Measurements from ENCODE around the gene ENTPD5. TPM values are rescaled to one million over a fixed set of nuclear protein-coding genes. Genes with fewer than 3 reads are reported as not detected.

ENTPD5 gene
- total RNA-seq, 2 donors from 2014 or later, result 130 to 153 TPM

DNA sequence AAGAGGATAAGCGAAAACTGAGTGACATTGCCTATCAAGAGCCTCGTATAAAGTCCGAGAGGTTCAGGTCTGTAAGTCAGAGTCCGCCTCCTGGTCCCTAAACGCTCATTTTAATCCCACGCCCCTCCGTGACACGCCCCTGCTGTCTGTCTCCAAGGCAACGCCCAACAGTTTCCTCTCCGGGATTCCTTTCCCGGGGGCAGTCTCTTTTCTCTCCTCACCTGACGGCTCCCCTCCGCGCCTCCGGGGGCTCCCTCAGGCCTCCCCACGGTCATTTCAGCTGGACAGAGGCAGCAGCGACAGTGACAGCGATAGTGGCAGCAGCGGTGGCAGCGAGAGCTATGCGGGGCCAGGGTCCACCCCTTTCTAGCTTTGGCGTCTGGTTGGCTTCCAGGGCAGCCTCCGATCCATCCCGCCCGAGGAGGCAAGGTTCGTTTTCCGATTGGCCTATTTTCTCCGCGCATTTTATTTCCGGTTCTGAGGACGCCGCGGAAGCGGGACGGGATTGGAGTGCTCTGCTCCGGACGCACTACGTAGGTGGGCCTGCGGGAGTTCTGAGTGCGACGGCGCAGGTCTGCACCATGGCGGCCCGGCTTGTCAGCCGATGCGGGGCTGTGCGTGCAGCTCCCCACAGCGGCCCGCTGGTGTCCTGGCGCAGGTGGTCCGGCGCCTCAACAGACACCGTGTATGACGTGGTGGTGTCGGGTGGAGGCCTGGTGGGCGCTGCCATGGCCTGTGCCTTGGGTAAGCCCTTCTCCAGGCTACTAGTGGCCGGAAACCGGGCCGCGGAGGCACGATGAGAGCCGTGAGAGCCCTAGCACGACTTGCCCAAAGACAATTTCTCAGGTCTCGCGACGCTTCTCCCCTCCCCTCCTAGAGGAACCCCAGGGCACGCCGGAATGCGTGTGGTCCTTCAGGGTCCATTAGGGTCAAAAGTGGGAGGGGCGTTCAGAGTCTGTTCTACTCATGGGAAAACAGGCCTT is 69.0 kb downstream of the ENTPD5 start, which contains the start of the genes COQ6 and FAM161B:
COQ6 (plus strand) TSS at position 551 of the 983 bp plus-strand sequence; CDS start at position 582, 31 bp downstream.
FAM161B (minus strand) TSS at position 343 of the 983 bp plus-strand sequence; CDS start at position 275, 68 bp downstream.
- peak; percentile 96 for DNase-seq
- peak within 1 kb of the TSS; percentile 89 for H3K4me3 ChIP-seq
- peak within 1 kb of the TSS; percentile 92 for H3K9ac ChIP-seq (ENCODE audit: low read depth in 2 of 2, low read length in 2 of 2)
- H3K9me3 ChIP-seq, result no peaks in the 10 kb centered on the region
- no peaks in the 10 kb centered on the region for H3K27me3 ChIP-seq
- peaks cover 5% of the 10 kb centered on the region for H3K4me1 ChIP-seq
- TF ChIP-seq, protein P1, sequence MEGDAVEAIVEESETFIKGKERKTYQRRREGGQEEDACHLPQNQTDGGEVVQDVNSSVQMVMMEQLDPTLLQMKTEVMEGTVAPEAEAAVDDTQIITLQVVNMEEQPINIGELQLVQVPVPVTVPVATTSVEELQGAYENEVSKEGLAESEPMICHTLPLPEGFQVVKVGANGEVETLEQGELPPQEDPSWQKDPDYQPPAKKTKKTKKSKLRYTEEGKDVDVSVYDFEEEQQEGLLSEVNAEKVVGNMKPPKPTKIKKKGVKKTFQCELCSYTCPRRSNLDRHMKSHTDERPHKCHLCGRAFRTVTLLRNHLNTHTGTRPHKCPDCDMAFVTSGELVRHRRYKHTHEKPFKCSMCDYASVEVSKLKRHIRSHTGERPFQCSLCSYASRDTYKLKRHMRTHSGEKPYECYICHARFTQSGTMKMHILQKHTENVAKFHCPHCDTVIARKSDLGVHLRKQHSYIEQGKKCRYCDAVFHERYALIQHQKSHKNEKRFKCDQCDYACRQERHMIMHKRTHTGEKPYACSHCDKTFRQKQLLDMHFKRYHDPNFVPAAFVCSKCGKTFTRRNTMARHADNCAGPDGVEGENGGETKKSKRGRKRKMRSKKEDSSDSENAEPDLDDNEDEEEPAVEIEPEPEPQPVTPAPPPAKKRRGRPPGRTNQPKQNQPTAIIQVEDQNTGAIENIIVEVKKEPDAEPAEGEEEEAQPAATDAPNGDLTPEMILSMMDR (IDR thresholded peaks at IDR 0.05), result no peak
- intact Hi-C loops (cut with DNase I), result no loop called here
- peak within 1 kb of the TSS; percentile 85 for H3K27ac ChIP-seq
- peaks cover 1% of the 10 kb centered on the region for H3K36me3 ChIP-seq

DNA sequence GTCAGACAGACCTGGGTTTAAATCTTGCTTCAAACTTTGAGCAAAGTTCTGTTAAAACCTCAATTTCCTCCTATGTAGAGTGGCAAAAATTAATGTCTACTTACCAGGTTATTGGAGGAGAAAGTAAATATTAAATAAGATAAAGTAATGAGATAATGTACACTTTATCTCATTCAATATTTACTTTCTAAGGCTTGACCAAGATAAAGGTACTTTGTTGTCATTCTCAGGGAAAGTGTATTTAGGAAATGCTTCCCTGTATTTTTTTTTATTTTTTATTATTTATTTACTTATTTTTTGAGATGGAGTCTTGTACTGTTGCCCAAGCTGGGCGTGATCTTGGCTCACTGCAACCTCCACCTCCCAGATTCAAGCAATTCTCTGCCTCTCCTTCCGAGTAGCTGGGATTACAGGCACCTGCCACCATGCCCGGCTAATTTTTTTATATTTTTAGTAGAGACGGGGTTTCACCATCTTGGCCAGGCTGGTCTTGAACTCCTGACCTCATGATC is 73.9 kb downstream of the ENTPD5 start:
- Histone ChIP-seq H3K9ac (ENCODE audit: low read depth in 2 of 2, low read length in 2 of 2) (no peak overlapping the region), H3K9me3 (no peaks in the 10 kb centered on the region), H3K36me3 (no peaks in the 10 kb centered on the region), H3K4me3 (no peak overlapping the region), H3K27me3 (no peaks in the 10 kb centered on the region), H3K4me1 (peaks cover 15% of the 10 kb centered on the region), H3K27ac (peak overlapping the region; percentile 61)
- peak; percentile 66 for DNase-seq
- TF ChIP-seq, protein P1 (IDR thresholded peaks at IDR 0.05), result no peak
- intact Hi-C loops (cut with DNase I), result no loop called here

DNA sequence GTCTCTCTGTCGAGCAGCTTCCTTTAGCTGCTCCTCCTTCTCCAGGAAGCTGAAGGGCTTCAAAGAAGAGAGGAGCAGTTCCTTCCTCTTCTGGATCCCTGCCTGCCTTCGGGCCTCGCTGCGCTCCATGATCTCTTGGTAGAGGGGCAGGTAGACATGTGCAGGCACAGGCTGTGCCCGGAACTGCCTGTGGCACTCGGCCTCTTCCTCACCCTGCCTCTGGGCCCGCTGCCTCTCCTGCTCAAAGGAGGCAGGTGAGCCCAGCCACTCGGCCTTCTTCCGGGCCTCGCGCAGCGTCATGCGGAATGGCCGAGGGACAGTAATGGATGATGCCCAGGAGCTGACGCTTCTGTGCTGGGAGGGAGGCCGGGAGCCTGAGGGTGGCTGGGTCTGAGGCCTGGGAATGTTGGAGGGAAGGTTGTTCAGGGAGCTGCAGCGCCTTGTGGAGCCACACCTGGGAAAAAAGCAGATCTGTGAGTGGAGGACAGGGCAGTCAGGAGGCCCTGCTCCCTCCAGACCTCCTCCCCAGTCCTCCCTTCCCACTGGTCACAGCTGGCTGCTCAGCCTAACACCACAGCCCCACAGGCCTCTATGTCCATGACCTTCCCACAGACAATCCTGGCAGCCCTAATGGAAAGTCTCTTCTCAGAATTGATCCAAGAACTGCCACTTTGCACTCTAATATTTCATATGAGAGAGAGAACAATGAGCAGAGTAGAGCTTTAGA is 74.5 kb downstream of the ENTPD5 start:
- Histone ChIP-seq H3K27me3 (no peaks in the 10 kb centered on the region), H3K9me3 (no peaks in the 10 kb centered on the region), H3K27ac (peak overlapping the region; percentile 61), H3K4me3 (no peak overlapping the region), H3K4me1 (peaks cover 15% of the 10 kb centered on the region), H3K9ac (ENCODE audit: low read depth in 2 of 2, low read length in 2 of 2) (peak overlapping the region in 1 of 2 donors; percentile 68), H3K36me3 (no peaks in the 10 kb centered on the region)
- intact Hi-C loops (cut with DNase I), result no loop called here
- TF ChIP-seq, protein P1 (IDR thresholded peaks at IDR 0.05), result no peak
- peak; percentile 46 for DNase-seq

DNA sequence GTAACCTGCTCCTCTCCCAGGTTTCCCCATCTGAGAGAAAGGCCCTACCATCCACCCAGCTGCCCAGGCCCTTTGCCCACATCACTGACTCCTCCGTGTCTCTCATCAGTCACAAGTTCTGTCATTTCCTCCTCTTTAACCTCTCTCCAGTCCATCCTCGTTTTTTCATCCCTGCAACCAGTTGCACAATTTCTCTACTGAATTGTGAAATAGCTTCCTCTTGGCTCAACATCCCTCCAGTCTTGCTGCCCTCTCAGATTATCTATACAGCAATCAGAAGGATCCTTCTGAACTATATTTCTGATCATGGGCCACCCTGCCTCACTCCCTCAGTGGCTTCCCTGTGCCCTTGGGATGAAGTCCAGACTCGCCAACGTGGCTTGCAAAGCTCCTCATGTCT is 76.0 kb downstream of the ENTPD5 start:
- DNase-seq, result peak; percentile 39
- no peak overlapping the region for H3K4me3 ChIP-seq
- no peaks in the 10 kb centered on the region for H3K9me3 ChIP-seq
- H3K36me3 ChIP-seq, result no peaks in the 10 kb centered on the region
- H3K27ac ChIP-seq, result no peak overlapping the region
- TF ChIP-seq, protein P1 (IDR thresholded peaks at IDR 0.05), result no peak
- no peaks in the 10 kb centered on the region for H3K27me3 ChIP-seq
- H3K9ac ChIP-seq (ENCODE audit: low read depth in 2 of 2, low read length in 2 of 2), result no peak overlapping the region
- peaks cover 15% of the 10 kb centered on the region for H3K4me1 ChIP-seq
- intact Hi-C loops (cut with DNase I), result no loop called here

DNA sequence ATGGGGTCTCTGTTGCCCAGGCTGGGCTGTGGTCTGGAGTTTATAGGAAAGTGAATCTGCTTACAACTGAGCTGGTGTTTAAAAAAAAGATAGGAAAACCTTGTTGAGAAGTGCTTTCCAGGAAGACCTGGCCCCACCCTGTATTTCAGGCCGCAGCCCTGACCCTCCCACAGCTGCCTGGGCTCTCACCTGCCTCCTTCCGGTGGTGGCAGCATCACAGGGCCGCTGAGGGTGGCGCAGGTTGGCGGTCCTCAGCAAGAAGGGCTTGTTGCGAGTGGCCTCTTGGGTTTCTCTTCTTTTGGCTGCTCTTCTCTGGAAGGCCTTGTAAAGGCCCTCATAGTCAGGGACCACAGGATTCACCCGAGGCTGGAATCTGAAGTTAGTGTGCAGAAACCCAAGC is 76.9 kb downstream of the ENTPD5 start:
- H3K27me3 ChIP-seq, result no peaks in the 10 kb centered on the region
- H3K4me1 ChIP-seq, result peaks cover 15% of the 10 kb centered on the region
- TF ChIP-seq, protein P1 (IDR thresholded peaks at IDR 0.05), result no peak
- no peaks in the 10 kb centered on the region for H3K36me3 ChIP-seq
- H3K9me3 ChIP-seq, result no peaks in the 10 kb centered on the region
- no peak for DNase-seq
- intact Hi-C loops (cut with DNase I), result no loop called here
- H3K9ac ChIP-seq (ENCODE audit: low read depth in 2 of 2, low read length in 2 of 2), result no peak overlapping the region
- no peak overlapping the region for H3K27ac ChIP-seq
- no peak overlapping the region for H3K4me3 ChIP-seq
